Stimulated activated CD8-positive, alpha-beta memory T cell treated with anti-CD3 and anti-CD28 coated beads, Interleukin-7, amount 100 ng/mL, for 4 hours (primary cell): ENCODE results near the gene GPR75.
"Not testable (repeated sequence)": the region's sequence is repeated elsewhere in the genome, so short reads cannot be mapped to it uniquely, and the experiment has no call there.

Experiments
- DNase-seq, 2 donors: peaks; one replicate each; pipeline ENCODE4 v3.0.0-alpha.2; 2020; ENCODE audit warnings: low read depth in 2 of 2

The GPR75 gene

DNA sequence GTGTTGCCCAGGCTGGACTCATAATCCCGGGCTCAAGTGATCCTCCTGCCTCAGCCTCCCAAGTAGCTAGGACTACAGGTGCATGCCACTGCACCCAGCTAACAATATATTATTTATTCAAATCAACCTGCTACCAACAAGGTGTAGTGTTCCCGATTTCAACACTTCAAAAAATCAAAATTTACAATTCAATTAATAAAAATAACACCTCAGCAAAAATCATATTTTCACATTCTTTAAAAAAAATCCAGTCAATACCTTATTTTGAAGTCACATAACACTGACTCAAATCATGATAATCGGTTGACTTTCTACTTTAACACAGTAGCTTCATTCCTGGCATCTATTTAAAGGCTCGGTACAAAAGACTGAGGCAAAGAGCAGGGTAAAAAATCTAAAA, 7.2 kb downstream of the GPR75 start:
- no peak for DNase-seq

DNA sequence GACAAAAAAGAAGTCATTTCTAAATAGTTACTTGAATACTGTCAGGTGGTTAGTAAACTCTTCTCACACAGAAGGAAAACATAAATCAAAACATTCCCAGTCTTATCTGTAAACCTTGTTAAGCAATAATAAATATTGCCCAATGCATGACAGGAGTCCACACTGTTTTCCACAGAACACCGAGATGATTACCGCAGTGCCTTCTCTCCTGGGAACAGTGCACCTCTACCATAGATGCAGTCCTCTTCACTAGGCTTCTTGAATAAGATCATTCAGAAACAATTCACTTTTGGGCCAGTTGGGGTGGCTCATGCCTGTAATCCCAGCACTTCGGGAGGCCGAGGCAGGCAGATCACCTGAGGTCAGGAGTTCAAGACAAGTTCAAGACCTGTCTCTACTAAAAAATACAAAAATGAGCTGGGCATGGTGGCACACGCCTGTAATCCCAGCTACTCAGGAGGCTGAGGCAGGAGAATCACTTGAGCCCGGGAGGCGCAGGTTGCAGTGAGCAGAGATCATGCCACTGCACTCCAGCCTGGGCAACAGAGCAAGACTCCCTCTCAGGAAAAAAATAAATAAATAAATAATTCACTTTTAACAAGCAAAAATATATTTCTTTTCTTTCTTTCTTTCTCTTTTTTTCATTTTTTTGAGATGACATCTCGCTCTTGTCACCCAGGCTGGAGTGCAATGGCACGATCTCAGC, 8.6 kb downstream of the GPR75 start:
- not testable (repeated sequence) for DNase-seq

GRCh38 chr2:53848062-53848461, 11.7 kb downstream of the GPR75 start:
- DNase-seq: no peak

DNA sequence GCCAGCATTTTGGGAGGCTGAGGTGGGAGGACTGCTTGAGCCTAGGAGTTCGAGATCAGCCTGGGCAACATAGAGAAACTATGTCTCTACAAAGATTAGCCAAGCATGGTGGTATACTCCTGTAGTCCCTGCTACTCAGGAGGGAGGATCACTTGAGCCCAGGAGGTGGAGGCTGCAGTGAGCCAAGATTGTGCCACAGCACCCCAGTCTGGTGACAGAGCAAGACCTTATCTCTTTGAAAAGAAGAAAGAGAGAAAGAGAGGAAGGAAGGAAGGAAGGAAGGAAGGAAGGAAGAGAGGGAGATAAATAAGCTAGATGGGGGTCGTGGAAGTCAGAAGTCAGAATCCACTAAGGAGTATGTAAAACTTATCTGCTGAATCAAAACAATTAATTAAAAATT, 16.2 kb downstream of the GPR75 start:
- DNase-seq: no peak

- DNase-seq: no peak
Observed at GRCh38 chr2:53842891-53843290, 16.9 kb downstream of the GPR75 start.

GRCh38 chr2:53841651-53842050, 18.1 kb downstream of the GPR75 start:
- DNase-seq: not testable (repeated sequence)

GRCh38 chr2:53840580-53840979, 19.2 kb downstream of the GPR75 start:
- DNase-seq: no peak

- DNase-seq: not testable (repeated sequence)
Observed at GRCh38 chr2:53829980-53830290, 29.8 kb downstream of the GPR75 start.

DNA sequence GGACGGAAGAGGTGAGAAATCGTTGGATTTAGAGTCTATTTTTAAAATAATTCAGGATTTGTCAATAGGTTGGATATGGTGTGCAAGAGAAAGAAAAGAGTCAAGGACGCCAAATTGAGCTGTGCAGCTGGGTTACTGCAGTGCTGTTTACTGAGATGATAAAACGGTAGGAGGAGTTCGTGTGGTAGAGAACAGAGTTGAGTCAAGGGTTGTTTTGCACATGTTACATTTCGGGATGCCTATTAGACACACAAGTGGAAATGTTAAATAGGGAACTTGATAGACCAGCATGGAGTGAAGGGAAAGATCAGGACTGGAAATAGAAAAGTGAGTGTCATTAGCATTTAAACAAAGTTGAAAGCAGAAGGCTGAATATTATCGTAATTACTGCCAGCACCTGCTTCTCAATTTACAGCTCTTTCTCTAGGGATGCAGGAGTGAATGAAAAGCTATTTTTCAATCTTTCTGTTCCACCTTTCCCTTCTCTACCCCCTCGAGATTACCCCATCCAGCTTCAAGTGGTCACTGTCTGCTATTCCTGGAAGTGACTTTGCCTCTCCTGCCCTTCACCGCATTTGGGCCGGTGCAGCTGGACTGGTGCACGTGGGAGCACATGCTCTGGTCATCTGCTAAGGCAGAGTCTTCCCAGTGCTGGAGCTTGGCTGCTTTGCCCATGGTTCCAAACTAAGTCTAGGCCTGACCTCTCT, 30.3 kb downstream of the GPR75 start:
- DNase-seq: no peak

DNA sequence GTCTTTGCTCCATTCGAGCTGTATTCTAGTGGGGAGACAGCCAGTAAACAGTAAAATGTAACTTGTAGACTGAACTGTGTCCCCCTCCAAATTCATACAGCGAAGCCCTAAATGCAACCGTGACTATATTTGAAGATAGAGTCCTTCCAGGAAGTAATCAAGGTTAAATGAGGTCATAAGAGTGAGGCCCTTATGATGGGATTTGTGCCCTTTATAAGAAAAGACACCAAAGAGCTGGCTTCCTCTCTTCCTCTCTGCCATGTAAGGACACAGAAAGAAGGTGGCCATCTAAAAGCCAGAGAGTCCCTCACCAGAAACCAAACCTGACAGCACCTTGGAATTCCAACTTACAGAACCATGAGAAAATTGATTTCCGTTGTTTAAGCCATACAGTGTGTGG, 31.4 kb downstream of the GPR75 start:
- DNase-seq: no peak

DNA sequence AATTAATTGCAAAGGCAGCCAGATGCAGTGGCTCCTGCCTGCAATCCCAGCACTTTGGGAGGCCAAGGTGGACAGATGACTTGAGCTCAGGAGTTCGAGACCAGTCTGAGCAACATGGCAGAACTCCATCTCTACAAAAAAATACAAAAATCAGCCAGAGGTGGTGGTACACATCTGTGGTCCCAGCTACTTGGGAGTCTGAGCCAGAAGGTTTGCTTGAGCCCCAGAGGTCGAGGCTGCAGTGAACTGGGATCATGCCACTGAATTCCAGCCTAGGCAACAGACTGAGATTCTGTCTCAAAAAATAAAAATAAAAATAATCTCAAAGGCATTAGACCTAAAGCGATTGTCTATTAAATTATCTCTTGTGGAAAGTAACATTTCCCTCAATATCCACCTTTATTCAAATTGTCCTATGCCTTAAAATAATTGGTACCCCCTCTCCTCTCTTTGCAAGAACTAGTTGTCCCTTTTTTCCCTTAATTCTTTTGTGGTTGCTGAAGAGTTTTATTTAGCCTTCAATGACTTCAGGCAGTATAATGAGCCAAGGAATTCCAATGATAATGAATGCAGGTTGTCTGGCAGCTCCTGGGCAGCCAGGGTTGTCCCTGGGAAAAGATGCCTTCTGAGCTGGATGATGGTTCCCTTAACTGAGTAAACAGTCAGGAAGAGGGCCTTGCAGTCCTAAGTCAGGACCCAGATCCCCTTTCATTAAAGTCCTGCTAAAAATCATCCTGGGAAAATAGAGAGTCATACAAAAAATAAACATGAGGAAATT, 32.2 kb downstream of the GPR75 start:
- no peak for DNase-seq

GRCh38 chr2:53826587-53827397, 33.0 kb downstream of the GPR75 start:
- DNase-seq: no peak

GRCh38 chr2:53826030-53826410, 33.7 kb downstream of the GPR75 start:
- no peak for DNase-seq

DNA sequence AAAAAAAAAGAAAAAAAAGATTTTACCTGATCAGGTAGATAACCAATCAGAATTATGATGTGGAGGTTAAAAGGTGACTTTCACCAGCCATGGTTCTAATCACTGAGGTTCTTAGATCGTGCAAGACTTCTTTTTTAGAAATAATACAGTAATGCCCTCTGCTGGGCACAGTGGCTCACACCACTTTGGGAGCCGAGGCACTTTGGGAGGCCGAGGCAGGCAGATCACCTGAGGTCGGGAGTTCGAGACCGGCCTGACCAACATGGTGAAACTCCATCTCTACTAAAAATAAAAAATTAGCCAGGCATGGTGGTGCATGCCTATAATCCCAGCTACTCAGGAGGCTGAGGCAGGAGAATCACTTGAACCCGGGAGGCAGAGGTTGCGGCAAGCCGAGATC, 36.1 kb downstream of the GPR75 start:
- not testable (repeated sequence) for DNase-seq

DNA sequence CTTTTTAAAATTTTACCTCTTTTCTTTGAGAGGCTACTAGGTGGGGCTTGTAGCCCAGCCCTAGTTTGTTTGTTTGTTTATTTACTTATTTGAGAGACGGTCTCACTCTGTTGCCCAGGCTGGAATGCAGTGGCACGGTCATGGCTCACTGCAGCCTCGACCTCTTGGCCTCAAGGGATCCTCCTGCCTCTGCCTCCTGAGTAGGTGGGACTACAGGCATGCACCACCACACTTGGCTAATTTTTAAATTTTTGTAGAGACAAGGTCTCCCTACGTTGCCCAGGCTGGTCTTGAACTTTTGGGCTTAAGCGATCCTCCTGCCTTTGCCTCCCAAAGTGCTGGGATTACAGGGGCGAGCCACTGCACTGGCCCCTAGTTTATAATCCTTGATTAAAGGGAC, 38.0 kb downstream of the GPR75 start:
- DNase-seq: no peak

GRCh38 chr2:53820711-53821110, 39.1 kb downstream of the GPR75 start:
- DNase-seq: no peak

DNA sequence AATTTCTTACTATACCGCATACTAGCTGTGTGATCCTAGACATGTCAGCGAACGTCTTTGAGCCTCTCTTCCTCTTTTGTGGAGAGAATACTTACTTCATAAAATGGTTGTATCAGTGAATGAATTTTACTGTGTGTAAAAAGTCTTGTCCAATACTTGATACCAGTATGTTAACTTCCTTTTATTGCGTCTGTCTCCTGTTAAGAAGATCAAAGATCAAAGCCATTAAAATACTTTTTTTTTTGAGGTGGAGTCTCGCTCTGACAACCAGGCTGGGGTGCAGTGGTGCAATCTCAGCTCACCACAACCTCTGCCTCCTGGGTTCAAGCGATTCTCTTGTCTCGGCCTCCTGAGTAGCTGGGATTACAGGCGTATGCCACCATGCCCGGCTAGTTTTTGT, 39.7 kb downstream of the GPR75 start:
- DNase-seq: no peak

- no peak for DNase-seq
Observed at GRCh38 chr2:53819634-53820033, 40.1 kb downstream of the GPR75 start.

DNA sequence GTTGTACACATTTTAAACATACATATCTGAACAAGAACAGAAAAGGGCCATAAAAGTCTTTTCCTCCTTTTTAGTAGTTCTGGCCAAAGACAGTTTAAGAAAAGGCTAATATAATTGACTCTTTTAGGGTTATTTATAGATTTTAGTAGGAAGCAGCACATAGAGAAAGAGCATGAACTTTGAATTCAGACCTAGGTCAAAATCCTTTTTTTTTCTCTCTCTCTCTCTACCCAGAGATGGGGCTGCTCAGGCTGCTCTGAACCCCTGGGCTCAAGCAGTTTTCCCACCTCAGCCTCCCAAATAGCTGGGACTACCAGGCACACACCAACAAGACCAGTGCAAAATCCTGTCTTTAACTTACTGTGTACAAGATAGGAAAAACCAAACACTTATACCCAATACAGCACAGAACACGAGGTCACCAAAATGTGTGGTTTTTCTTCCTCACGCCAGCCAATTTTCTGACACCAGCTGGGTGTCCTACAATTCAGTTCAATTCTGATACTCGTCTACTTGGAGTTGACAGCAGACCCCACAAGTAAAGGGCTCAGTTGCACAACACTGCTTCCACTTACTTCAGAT, 40.8 kb downstream of the GPR75 start:
- DNase-seq: no peak

DNA sequence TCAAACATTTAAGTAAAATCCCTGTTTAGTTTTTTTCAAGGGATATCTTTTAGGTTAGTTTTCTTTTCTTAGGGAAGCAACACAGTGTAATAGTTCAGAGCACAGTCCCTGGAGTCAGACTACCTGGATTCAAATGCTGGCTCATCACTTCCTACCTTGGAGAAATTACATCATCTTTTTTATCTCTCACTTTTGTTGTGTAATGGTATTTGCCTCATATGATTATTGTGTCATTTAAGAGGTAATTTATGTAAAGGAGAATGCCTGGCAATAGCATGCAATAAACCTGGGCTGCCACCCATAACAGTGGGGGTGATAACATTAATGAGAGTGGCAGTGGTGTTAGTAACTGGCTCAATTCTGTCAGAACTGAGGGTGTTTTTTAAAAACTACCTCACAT, 46.6 kb downstream of the GPR75 start:
- no peak for DNase-seq

DNA sequence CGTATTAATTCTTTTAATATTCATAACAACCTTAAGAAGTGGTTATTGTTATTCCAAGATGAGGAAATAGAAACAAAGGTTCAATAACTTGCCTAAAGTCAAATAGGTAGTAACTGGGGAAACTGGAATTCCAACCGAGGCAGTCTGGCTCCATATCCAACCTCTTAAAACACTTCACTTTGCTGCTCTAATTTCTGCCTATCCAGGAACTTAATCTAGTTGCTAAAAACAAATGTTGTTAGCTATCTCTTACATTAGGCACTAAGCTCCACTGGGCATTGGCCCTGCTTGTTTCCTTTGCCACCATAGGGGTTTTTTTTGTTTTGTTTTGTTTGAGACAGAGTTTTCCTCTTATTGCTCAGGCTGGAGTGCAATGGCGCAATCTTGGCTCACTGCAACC, 48.2 kb downstream of the GPR75 start:
- DNase-seq: no peak
